HEK293T (cell line): ENCODE measurements around the gene ZNF580.

Experiments
- BHLHE40 ChIP-seq: fragments of 450-650 bp; IDR thresholded peaks from 2 replicates; pipeline ENCODE4 v1.6.1; 2016; ENCODE audit warnings: mild to moderate bottlenecking, moderate library complexity, borderline replicate concordance
- ELF4 ChIP-seq: fragments of 450-650 bp; IDR thresholded peaks from 2 replicates; pipeline ENCODE4 v1.6.1; 2017; ENCODE audit warnings: antibody characterized with exemption
- FOXM1 ChIP-seq: fragments of 450-650 bp; IDR thresholded peaks from 2 replicates; pipeline ENCODE4 v1.6.1; 2017; ENCODE audit warnings: mild to moderate bottlenecking, borderline replicate concordance
- SUZ12 ChIP-seq: fragments of 450-650 bp; IDR thresholded peaks from 2 replicates; pipeline ENCODE4 v1.6.1; 2016; ENCODE audit warnings: mild to moderate bottlenecking

GRCh38 chr19:55616395-55616875 lies 24.4 kb upstream of the ZNF580 start:
- TF ChIP-seq BHLHE40 (no peak), ELF4 (no peak), SUZ12 (no peak), FOXM1 (no peak)
